AG09319 (cell line): Measurements from ENCODE around the gene DOCK1.
"Not testable (repeated sequence)": the region's sequence is repeated elsewhere in the genome, so short reads cannot be mapped to it uniquely, and the experiment has no call there.

ENCODE experiments used
- DNase-seq: peaks from one replicate; pipeline ENCODE4 v3.0.0-alpha.2; 2010; ENCODE audit warnings: low read depth; ENCODE audit errors: extremely low read depth
- CTCF ChIP-seq: IDR thresholded peaks from 2 replicates; pipeline ENCODE4 v1.5.1; 2011; ENCODE audit warnings: low read depth, mild to moderate bottlenecking, inconsistent platforms, low read length, moderate library complexity

DOCK1 gene

GRCh38 chr10:126935263-126935946, 30.2 kb downstream of the DOCK1 start:
- TF ChIP-seq CTCF: no peak
- DNase-seq: no peak

- TF ChIP-seq CTCF: no peak
- DNase-seq: no peak
Observed at GRCh38 chr10:126937026-126937425, 31.8 kb downstream of the DOCK1 start.

GRCh38 chr10:126938121-126938520, 32.9 kb downstream of the DOCK1 start:
- not testable (repeated sequence) for DNase-seq

GRCh38 chr10:126939706-126940105, 34.5 kb downstream of the DOCK1 start:
- no peak for DNase-seq
- no peak for TF ChIP-seq CTCF

- TF ChIP-seq CTCF: no peak
- no peak for DNase-seq
Observed at GRCh38 chr10:126940670-126941310, 35.6 kb downstream of the DOCK1 start.

- TF ChIP-seq CTCF: no peak
- no peak for DNase-seq
Observed at GRCh38 chr10:126944191-126944590, 39.0 kb downstream of the DOCK1 start.

GRCh38 chr10:126945351-126946030, 40.3 kb downstream of the DOCK1 start:
- TF ChIP-seq CTCF: no peak
- no peak for DNase-seq
